Karpas-422 (cell line): ENCODE results near the gene ADAMTSL1. TPM values are rescaled to one million over a fixed set of nuclear protein-coding genes. Genes with fewer than 3 reads are reported as not detected.

Source experiments
- DNase-seq: peaks from one replicate; pipeline ENCODE4 v3.0.0-alpha.2; 2015
- H2AFZ ChIP-seq: fragments of 200-600 bp; sonication (generic); 2 replicates; pipeline ENCODE4 v1.6.1; 2014; ENCODE audit warnings: antibody characterized with exemption, low read length, mixed read lengths
- H3K27ac ChIP-seq: fragments of 200-600 bp; sonication (generic); 2 replicates; pipeline ENCODE4 v1.5.1; 2014; ENCODE audit warnings: mild to moderate bottlenecking, low read length, moderate library complexity
- H3K27me3 ChIP-seq: fragments of 200-600 bp; sonication (generic); 2 replicates; pipeline ENCODE4 v1.6.1; 2014; ENCODE audit warnings: low read length, mixed read lengths
- H3K36me3 ChIP-seq: fragments of 200-600 bp; sonication (generic); 2 replicates; pipeline ENCODE4 v1.6.1; 2014; ENCODE audit warnings: low read length, mixed read lengths; ENCODE audit not compliant: insufficient read depth
- H3K4me1 ChIP-seq: fragments of 200-600 bp; sonication (generic); 2 replicates; pipeline ENCODE4 v1.6.1; 2014; ENCODE audit warnings: mild to moderate bottlenecking, low read length, mixed read lengths
- H3K4me2 ChIP-seq: fragments of 200-600 bp; sonication (generic); 2 replicates; pipeline ENCODE4 v1.6.1; 2014; ENCODE audit warnings: low read length, low read depth, mild to moderate bottlenecking; ENCODE audit not compliant: poor library complexity, severe bottlenecking
- H3K4me3 ChIP-seq: fragments of 200-600 bp; sonication (generic); 2 replicates; pipeline ENCODE4 v1.5.1; 2014; ENCODE audit warnings: mild to moderate bottlenecking, antibody characterized with exemption, low read length, mixed read lengths
- H3K79me2 ChIP-seq: fragments of 200-600 bp; sonication (generic); 2 replicates; pipeline ENCODE4 v1.6.1; 2014; ENCODE audit warnings: mild to moderate bottlenecking, low read length, mixed read lengths
- H3K9ac ChIP-seq: fragments of 200-600 bp; sonication (generic); 2 replicates; pipeline ENCODE4 v1.6.0; 2014; ENCODE audit warnings: low read length
- H3K9me2 ChIP-seq: fragments of 200-600 bp; sonication (generic), shearing (Covaris generic); replicated peaks from 2 replicates; pipeline ENCODE4 v1.6.0; 2014; ENCODE audit warnings: mild to moderate bottlenecking, low read length, moderate library complexity; ENCODE audit not compliant: insufficient read depth
- H3K9me3 ChIP-seq: fragments of 300-700, 200-600 bp; sonication (generic); 2 replicates; pipeline ENCODE4 v1.6.1; 2014; ENCODE audit warnings: low read length, mixed read lengths
- H4K20me1 ChIP-seq: fragments of 200-600 bp; sonication (generic); 2 replicates; pipeline ENCODE4 v1.6.1; 2014; ENCODE audit warnings: mild to moderate bottlenecking, antibody characterized with exemption, low read length, low read depth; ENCODE audit not compliant: insufficient read depth
- total RNA-seq: library from RNA; depleted of rRNA; stranded (reverse); fragments of >200 nt; shearing (Covaris generic); gene quantifications from 2 replicates; pipeline ENCODE4 v1.2.3, GENCODE V29; 2014; ENCODE audit warnings: low replicate concordance

The ADAMTSL1 gene
- total RNA-seq, 1 experiment from 2014 or later, result 8.2 TPM

DNA sequence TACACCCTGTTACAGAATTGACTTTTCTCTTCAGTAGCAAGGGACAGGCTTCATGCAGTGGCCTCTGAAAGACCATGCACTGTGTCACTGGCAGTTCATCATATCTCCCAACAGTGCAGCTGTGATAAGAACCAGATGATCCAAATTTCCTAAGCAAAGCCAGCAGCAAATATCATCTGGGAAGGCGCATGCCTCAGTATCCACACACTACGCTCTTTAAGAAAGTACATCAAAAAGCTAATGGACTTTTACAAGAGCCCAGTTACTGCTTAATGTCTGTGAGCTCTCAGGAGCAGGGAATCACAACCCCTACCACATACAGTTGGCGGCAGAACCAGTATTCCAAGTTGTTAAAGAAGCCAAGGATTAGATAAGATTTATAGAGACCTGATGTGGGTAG, 25.1 kb downstream of the ADAMTSL1 start:
- Histone ChIP-seq H3K9ac (no peak overlapping the region), H3K4me3 (no peak overlapping the region), H3K4me1 (no peaks in the 10 kb centered on the region), H3K27me3 (no peaks in the 10 kb centered on the region), H3K36me3 (no peaks in the 10 kb centered on the region), H3K79me2 (no peaks in the 10 kb centered on the region), H3K27ac (no peak overlapping the region), H3K9me3 (no peaks in the 10 kb centered on the region), H3K9me2 (no peaks in the 10 kb centered on the region), H4K20me1 (no peaks in the 10 kb centered on the region), H2AFZ (no peak overlapping the region), H3K4me2 (no peak overlapping the region)
- DNase-seq, result no peak

DNA sequence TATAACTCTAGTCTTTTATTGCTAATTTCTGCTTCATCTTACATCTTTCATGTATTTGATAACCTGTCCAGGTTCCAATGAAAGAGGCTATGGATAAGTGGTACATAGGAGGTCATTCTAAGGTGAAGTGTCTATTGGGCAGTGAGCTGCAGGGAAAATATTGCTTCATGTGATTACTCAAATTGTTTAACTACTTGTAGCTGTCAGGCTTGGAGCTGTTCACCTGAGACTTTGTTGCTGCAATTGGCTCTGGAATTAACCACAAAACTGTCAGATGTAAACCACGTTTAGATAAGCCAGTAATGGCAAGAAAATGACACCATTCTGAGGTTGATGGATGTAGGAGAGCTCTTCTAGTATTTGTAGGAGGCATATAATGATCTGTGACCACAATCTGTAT, 26.0 kb downstream of the ADAMTSL1 start:
- Histone ChIP-seq H2AFZ (no peak overlapping the region), H3K27ac (no peak overlapping the region), H3K4me1 (no peaks in the 10 kb centered on the region), H3K4me3 (no peak overlapping the region), H3K4me2 (no peak overlapping the region), H3K9me2 (no peaks in the 10 kb centered on the region), H3K9ac (no peak overlapping the region), H3K9me3 (no peaks in the 10 kb centered on the region), H3K36me3 (no peaks in the 10 kb centered on the region), H3K27me3 (no peaks in the 10 kb centered on the region), H4K20me1 (no peaks in the 10 kb centered on the region), H3K79me2 (no peaks in the 10 kb centered on the region)
- no peak for DNase-seq

DNA sequence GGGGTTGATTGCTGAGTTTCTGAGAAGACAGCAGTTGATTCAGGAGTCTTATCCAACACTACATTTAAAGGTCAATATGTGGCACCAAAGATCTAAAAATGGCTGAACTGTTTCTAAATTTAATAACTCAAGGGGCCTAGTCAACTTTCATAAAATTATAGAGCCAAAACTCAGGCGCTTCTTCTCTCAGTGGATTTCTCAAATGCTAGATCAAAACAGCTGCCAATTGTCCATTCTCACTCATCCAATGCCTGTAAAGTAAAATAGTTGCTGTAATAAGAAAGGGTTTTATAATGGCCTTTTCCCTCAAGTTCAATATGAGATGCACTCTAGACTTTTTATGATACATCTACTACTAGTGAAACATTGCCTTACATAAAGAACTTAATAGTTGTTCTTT, 26.5 kb downstream of the ADAMTSL1 start:
- no peaks in the 10 kb centered on the region for H3K9me3 ChIP-seq
- no peak overlapping the region for H3K4me2 ChIP-seq
- no peak overlapping the region for H3K27ac ChIP-seq
- H4K20me1 ChIP-seq, result no peaks in the 10 kb centered on the region
- no peaks in the 10 kb centered on the region for H3K27me3 ChIP-seq
- H3K4me1 ChIP-seq, result no peaks in the 10 kb centered on the region
- H3K36me3 ChIP-seq, result no peaks in the 10 kb centered on the region
- no peak overlapping the region for H2AFZ ChIP-seq
- no peaks in the 10 kb centered on the region for H3K79me2 ChIP-seq
- no peak overlapping the region for H3K9ac ChIP-seq
- no peaks in the 10 kb centered on the region for H3K9me2 ChIP-seq
- no peak for DNase-seq
- H3K4me3 ChIP-seq, result no peak overlapping the region

DNA sequence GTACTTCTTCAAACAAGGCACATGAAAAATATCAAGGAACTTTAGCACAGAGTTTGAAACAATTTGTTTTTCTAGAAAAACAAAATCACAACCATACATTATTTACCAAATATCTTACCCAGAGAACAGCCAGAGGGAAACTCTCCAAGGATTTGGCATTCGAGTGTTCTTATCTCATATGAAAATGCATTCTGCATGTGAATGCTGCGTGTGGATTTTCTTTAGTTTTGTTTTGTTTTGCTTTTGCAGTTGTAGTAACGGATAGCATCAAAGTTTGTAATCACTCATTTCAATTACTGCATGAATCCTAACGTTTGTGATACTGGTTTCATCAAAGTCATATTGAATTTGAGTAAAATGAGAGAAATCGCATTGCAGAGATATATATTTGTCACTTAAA, 28.0 kb downstream of the ADAMTSL1 start:
- Histone ChIP-seq H3K9me2 (no peaks in the 10 kb centered on the region), H3K4me3 (no peak overlapping the region), H3K36me3 (no peaks in the 10 kb centered on the region), H4K20me1 (no peaks in the 10 kb centered on the region), H3K79me2 (no peaks in the 10 kb centered on the region), H3K9ac (no peak overlapping the region), H3K27me3 (no peaks in the 10 kb centered on the region), H3K27ac (no peak overlapping the region), H3K9me3 (no peaks in the 10 kb centered on the region), H3K4me1 (no peaks in the 10 kb centered on the region), H2AFZ (no peak overlapping the region), H3K4me2 (no peak overlapping the region)
- no peak for DNase-seq

DNA sequence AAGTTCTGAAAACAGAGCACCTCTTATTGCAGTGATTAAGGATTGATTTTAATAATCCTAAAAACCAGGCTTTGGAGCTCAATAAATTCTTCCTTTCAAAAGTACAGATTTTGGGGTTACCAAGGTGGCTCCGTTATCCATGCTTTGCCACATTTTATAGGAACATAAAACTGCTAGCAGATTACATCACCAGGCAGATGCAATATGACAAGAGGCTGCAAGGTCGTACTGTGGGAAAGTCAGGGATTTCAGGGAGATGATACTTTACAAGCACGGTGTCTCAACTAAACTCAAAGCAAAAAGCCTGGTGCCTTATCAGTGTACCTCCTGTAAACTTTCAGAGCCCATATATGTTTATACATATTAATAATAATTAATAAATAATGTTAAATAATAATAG, 28.6 kb downstream of the ADAMTSL1 start:
- Histone ChIP-seq H3K4me3 (no peak overlapping the region), H3K27me3 (no peaks in the 10 kb centered on the region), H4K20me1 (no peaks in the 10 kb centered on the region), H3K27ac (no peak overlapping the region), H3K79me2 (no peaks in the 10 kb centered on the region), H3K9me3 (no peaks in the 10 kb centered on the region), H3K36me3 (no peaks in the 10 kb centered on the region), H3K9ac (no peak overlapping the region), H3K4me2 (no peak overlapping the region), H3K9me2 (no peaks in the 10 kb centered on the region), H2AFZ (no peak overlapping the region), H3K4me1 (no peaks in the 10 kb centered on the region)
- DNase-seq, result no peak

DNA sequence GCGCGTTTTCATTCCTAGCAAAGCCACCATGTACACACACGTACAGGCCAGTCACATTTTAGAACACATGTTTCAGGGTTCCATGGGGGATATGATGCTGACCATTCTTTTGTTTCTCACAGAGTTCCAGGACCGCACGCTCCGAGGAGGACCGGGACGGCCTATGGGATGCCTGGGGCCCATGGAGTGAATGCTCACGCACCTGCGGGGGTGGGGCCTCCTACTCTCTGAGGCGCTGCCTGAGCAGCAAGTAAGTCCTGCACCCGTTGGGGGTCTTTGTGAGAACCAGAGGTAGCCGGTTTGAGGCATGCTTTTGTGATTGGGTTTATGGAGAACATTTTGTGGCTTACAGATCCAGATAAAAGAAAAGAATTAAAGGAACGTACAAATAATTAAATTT, 30.8 kb downstream of the ADAMTSL1 start:
- Histone ChIP-seq H4K20me1 (no peaks in the 10 kb centered on the region), H2AFZ (no peak overlapping the region), H3K9me3 (no peaks in the 10 kb centered on the region), H3K9ac (no peak overlapping the region), H3K27ac (no peak overlapping the region), H3K4me1 (no peaks in the 10 kb centered on the region), H3K9me2 (no peaks in the 10 kb centered on the region), H3K4me3 (no peak overlapping the region), H3K27me3 (no peaks in the 10 kb centered on the region), H3K36me3 (no peaks in the 10 kb centered on the region), H3K4me2 (no peak overlapping the region), H3K79me2 (no peaks in the 10 kb centered on the region)
- no peak for DNase-seq

DNA sequence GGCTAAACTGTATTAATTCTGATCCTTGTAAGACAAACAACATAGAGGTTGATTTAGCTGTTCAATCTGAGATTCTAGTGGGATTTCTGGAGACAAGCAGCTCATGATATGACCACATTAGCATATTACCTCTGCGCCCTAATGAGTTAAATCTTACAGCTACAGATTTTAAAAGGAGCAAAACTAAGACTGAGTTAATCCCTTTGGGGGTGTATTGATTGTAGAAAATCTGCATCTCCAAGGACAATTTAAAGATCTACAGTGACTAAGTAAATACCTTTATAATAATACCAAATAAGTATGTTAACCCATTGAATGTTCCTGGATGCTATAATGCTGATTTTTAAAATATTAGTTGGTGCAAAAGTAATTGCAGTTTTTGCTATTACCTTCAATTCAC, 33.2 kb downstream of the ADAMTSL1 start:
- Histone ChIP-seq H3K9me2 (no peaks in the 10 kb centered on the region), H2AFZ (no peak overlapping the region), H3K27me3 (no peaks in the 10 kb centered on the region), H4K20me1 (no peaks in the 10 kb centered on the region), H3K4me3 (no peak overlapping the region), H3K79me2 (no peaks in the 10 kb centered on the region), H3K36me3 (no peaks in the 10 kb centered on the region), H3K4me1 (no peaks in the 10 kb centered on the region), H3K4me2 (no peak overlapping the region), H3K9me3 (no peaks in the 10 kb centered on the region), H3K27ac (no peak overlapping the region), H3K9ac (no peak overlapping the region)
- no peak for DNase-seq

DNA sequence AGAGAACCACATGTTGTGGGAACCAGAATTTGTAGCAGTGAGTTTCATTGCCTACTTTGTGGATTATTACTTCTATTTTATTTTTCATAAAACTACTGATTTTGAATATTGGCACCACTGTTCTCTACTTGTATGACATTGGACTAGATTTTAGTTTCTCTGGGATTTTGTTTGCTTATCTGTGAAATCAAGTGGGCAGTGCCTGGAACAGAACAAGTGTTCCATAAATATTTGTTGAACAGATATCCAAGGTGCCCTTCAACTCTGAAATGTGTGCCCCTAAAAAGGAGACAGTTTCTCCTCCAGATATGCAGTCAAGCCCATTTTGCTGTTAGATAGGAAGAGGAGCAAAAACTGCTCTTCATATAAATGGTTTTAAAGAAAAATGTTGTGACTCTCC, 42.6 kb downstream of the ADAMTSL1 start:
- H2AFZ ChIP-seq, result no peak overlapping the region
- no peaks in the 10 kb centered on the region for H3K79me2 ChIP-seq
- H3K4me2 ChIP-seq, result no peak overlapping the region
- H3K4me1 ChIP-seq, result no peaks in the 10 kb centered on the region
- no peaks in the 10 kb centered on the region for H4K20me1 ChIP-seq
- no peak overlapping the region for H3K9ac ChIP-seq
- DNase-seq, result no peak
- H3K9me2 ChIP-seq, result no peaks in the 10 kb centered on the region
- no peak overlapping the region for H3K27ac ChIP-seq
- no peak overlapping the region for H3K4me3 ChIP-seq
- H3K9me3 ChIP-seq, result no peaks in the 10 kb centered on the region
- no peaks in the 10 kb centered on the region for H3K36me3 ChIP-seq
- H3K27me3 ChIP-seq, result no peaks in the 10 kb centered on the region

DNA sequence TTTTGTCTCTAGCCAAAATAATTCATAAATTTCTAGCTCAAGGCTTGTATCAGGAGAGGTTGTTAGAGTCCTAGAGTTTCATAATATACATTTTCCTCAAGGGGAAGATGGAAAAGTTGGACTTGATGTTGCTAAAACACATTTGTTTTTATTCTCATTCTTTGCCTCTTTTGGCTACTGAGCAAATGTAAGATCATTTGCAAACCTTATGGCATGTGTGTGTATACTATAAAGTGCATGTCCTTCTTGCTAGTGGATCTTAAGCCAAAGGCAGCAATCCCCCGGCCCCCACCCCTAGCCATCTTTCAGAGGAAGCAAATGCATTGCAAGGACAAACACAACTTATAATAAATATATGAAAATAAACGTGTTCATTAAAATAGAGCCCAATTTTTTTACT, 43.0 kb downstream of the ADAMTSL1 start:
- no peaks in the 10 kb centered on the region for H3K79me2 ChIP-seq
- H3K4me1 ChIP-seq, result no peaks in the 10 kb centered on the region
- H3K9ac ChIP-seq, result no peak overlapping the region
- no peak for DNase-seq
- H3K36me3 ChIP-seq, result no peaks in the 10 kb centered on the region
- H3K4me3 ChIP-seq, result no peak overlapping the region
- H3K9me2 ChIP-seq, result no peaks in the 10 kb centered on the region
- no peak overlapping the region for H3K27ac ChIP-seq
- H3K27me3 ChIP-seq, result no peaks in the 10 kb centered on the region
- no peaks in the 10 kb centered on the region for H3K9me3 ChIP-seq
- no peaks in the 10 kb centered on the region for H4K20me1 ChIP-seq
- no peak overlapping the region for H3K4me2 ChIP-seq
- H2AFZ ChIP-seq, result no peak overlapping the region
